H7 (cell line): ENCODE measurements around the gene KIF22. TPM values are rescaled to one million over a fixed set of nuclear protein-coding genes. Genes with fewer than 3 reads are reported as not detected.
A peak's percentile ranks its signal among the peaks of the same experiment; 100 is the strongest.

ENCODE experiments used
- DNase-seq: peaks from one replicate; pipeline ENCODE4 v3.0.0; 2012
- H3K27me3 ChIP-seq: 2 replicates; pipeline ENCODE4 v1.6.0; 2011; ENCODE audit warnings: mild to moderate bottlenecking, low read length; ENCODE audit not compliant: control insufficient read depth, insufficient read depth
- H3K36me3 ChIP-seq: replicated peaks from 2 replicates; pipeline ENCODE4 v1.5.1; 2011; ENCODE audit warnings: low read length; ENCODE audit not compliant: control insufficient read depth, insufficient read depth
- H3K4me3 ChIP-seq: 2 replicates; pipeline ENCODE4 v1.5.1; 2011; ENCODE audit warnings: low read depth, mild to moderate bottlenecking, control low read depth, low read length, moderate library complexity; ENCODE audit not compliant: insufficient read depth
- total RNA-seq: library from RNA; depleted of rRNA; stranded (reverse); fragments of >200 nt; shearing (Covaris generic); gene quantifications from 2 replicates; pipeline ENCODE4 v1.2.3, GENCODE V29; 2014

KIF22 gene
- total RNA-seq, 1 experiment from 2014 or later, result 205 TPM

- Histone ChIP-seq H3K4me3 (peak overlapping the region; percentile 72), H3K27me3 (no peaks in the 10 kb centered on the region), H3K36me3 (peaks cover 30% of the 10 kb centered on the region)
- peak; percentile 99 for DNase-seq
Measured at GRCh38 chr16:29805232-29806098, 14.9 kb downstream of the KIF22 start.

- Histone ChIP-seq H3K27me3 (no peaks in the 10 kb centered on the region), H3K36me3 (peaks cover 25% of the 10 kb centered on the region), H3K4me3 (peak within 1 kb of the TSS; percentile 86)
- DNase-seq, result no peak
Measured at GRCh38 chr16:29806099-29806579, 15.6 kb downstream of the KIF22 start, which contains the start of gene MAZ. Gene MAZ (plus strand): TSS chr16:29806529. CDS start chr16:29806702, 173 bp downstream.

DNA sequence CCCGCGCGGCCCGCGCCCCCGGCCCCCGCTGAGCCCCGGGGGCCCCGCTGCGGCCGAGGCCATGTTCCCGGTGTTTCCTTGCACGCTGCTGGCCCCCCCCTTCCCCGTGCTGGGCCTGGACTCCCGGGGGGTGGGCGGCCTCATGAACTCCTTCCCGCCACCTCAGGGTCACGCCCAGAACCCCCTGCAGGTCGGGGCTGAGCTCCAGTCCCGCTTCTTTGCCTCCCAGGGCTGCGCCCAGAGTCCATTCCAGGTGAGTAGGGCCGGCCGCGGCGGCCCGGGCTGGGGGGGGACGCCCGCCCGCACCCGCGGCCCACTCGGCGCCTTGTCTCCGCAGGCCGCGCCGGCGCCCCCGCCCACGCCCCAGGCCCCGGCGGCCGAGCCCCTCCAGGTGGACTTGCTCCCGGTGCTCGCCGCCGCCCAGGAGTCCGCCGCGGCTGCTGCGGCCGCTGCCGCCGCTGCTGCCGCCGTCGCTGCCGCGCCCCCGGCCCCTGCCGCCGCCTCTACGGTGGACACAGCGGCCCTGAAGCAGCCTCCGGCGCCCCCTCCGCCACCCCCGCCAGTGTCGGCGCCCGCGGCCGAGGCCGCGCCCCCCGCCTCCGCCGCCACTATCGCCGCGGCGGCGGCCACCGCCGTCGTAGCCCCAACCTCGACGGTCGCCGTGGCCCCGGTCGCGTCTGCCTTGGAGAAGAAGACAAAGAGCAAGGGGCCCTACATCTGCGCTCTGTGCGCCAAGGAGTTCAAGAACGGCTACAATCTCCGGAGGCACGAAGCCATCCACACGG is 16.3 kb downstream of the KIF22 start:
- H3K36me3 ChIP-seq, result peaks cover 19% of the 10 kb centered on the region
- no peaks in the 10 kb centered on the region for H3K27me3 ChIP-seq
- peak overlapping the region; percentile 86 for H3K4me3 ChIP-seq
- DNase-seq, result peak; percentile 89

GRCh38 chr16:29807426-29808218 is 17.1 kb downstream of the KIF22 start:
- DNase-seq, result peak; percentile 87
- H3K27me3 ChIP-seq, result peaks cover under 1% of the 10 kb centered on the region; the same call in 1 of the 2 replicates
- H3K36me3 ChIP-seq, result peaks cover 17% of the 10 kb centered on the region
- peak overlapping the region; percentile 86 for H3K4me3 ChIP-seq

GRCh38 chr16:29808219-29808900 is 17.8 kb downstream of the KIF22 start:
- H3K4me3 ChIP-seq, result peak overlapping the region; percentile 86
- DNase-seq, result no peak
- H3K36me3 ChIP-seq, result peaks cover 11% of the 10 kb centered on the region
- peaks cover 2% of the 10 kb centered on the region; the same call in 1 of the 2 replicates for H3K27me3 ChIP-seq

DNA sequence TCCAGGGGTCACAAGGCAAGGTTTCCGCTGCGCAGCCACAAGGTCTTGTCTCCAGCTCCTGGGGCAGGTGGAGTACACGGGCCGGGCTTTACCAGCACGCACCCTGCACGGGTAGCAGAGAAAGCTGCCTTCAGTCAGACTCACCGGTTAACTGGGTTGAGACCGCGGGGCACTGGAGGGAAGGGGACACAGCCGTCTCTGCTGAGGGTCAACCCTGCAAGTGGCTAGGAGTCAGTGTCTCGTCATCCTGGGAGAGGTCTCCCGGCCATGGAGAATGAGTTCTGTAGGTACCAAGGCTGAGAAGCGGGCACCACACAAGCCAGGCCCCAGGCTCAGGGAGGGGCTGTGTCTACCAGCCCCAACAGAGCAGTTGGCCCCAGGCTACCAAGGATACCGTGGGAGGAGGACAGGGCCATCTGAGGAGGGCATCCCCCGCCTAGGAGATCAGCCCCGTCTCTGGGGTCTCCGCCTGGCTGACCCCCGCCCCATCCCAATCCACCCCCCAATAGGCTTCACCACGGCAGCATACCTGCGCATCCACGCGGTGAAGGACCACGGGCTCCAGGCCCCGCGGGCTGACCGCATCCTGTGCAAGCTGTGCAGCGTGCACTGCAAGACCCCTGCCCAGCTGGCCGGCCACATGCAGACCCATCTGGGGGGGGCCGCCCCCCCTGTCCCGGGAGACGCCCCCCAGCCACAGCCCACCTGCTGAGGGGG is 18.6 kb downstream of the KIF22 start:
- no peak for DNase-seq
- Histone ChIP-seq H3K4me3 (no peak overlapping the region; the same call in 1 of the 2 replicates), H3K27me3 (peaks cover 2% of the 10 kb centered on the region; the same call in 1 of the 2 replicates), H3K36me3 (peaks cover 8% of the 10 kb centered on the region)

- DNase-seq, result peak; percentile 70
- peaks cover 2% of the 10 kb centered on the region; the same call in 1 of the 2 replicates for H3K27me3 ChIP-seq
- peaks cover 8% of the 10 kb centered on the region for H3K36me3 ChIP-seq
- peak overlapping the region; percentile 16; the same call in 1 of the 2 replicates for H3K4me3 ChIP-seq
Measured at GRCh38 chr16:29809850-29810698, 19.5 kb downstream of the KIF22 start.

DNA sequence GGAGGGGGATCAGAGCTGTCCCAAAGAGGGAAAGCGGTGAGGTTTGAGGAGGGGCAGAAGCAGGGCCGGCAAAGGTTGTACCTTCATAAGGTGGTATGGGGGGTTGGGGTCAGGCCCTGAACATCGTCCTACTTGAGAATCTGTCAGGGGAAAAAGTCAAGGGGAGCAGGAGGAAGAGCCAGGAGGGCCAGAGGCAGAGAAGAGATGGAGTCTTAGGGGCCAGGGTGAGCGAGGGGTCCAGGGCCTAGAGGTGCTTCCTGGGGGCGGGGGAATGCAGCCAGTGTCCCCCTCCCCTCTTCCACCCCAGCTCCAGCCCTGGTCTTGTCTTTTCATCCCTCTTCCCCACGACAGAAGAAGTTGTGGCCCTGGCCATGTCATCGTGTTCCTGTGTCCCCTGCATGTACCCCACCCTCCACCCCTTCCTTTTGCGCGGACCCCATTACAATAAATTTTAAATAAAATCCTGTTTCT is 20.2 kb downstream of the KIF22 start:
- Histone ChIP-seq H3K27me3 (peaks cover 2% of the 10 kb centered on the region; the same call in 1 of the 2 replicates), H3K4me3 (peak overlapping the region; percentile 20), H3K36me3 (peaks cover 8% of the 10 kb centered on the region)
- DNase-seq, result peak; percentile 74

DNA sequence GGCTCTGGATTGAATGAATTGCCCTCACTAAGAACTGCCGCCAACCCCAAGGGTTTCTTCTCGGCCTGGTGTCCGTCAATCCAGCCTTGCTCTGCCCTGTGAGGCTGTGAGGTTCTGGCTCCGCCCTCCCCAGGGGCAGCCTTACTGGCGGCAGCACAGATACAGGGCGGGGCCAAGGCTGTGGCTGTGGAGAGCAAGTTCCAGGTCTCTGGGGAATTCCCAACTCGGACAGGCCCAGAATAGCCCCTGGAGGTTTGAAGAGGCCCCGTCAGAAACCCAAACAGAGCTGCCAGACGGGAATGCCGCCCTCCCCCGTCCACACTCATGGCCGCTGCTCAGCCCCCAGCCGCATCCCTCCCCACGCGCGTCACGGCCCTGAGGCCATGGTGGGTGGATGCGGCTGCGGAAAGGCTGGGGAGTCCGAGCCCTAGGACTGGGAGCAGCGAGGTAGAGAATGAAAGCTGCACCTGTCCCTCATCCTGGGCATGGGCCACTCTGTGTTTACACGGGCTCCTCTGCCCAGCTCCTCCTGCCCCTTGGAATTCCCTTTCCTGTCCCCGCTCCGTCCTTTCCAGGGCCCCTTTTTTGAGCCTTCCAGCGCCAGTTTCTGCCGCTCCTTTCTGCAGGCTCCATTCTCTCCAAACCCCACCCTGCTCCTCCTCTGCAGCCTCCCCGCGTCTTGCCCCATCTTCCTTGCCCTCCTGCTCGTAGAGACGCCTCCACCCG is 20.8 kb downstream of the KIF22 start:
- DNase-seq, result peak; percentile 96
- Histone ChIP-seq H3K27me3 (peaks cover 2% of the 10 kb centered on the region; the same call in 1 of the 2 replicates), H3K36me3 (peaks cover 8% of the 10 kb centered on the region), H3K4me3 (peak overlapping the region; percentile 82)

GRCh38 chr16:29811896-29812665 is 21.5 kb downstream of the KIF22 start, which contains the start of gene PRRT2:
Gene PRRT2 (plus strand): TSS chr16:29812193. CDS start chr16:29813055, 862 bp downstream.
- Histone ChIP-seq H3K36me3 (peaks cover 8% of the 10 kb centered on the region), H3K27me3 (peaks cover 2% of the 10 kb centered on the region; the same call in 1 of the 2 replicates), H3K4me3 (peak within 1 kb of the TSS; percentile 82)
- peak; percentile 95 for DNase-seq
